HEK293T (cell line): ENCODE measurements around the gene SUPT5H.

Experiments
- ARNT ChIP-seq: fragments of 450-650 bp; IDR thresholded peaks from 2 replicates; pipeline ENCODE4 v1.6.1; 2017; ENCODE audit warnings: mild to moderate bottlenecking
- BHLHE40 ChIP-seq: fragments of 450-650 bp; IDR thresholded peaks from 2 replicates; pipeline ENCODE4 v1.6.1; 2016; ENCODE audit warnings: mild to moderate bottlenecking, moderate library complexity, borderline replicate concordance
- CTBP1 ChIP-seq: fragments of 450-650 bp; IDR thresholded peaks from 2 replicates; pipeline ENCODE4 v1.6.1; 2016; ENCODE audit warnings: borderline replicate concordance
- ELF4 ChIP-seq: fragments of 450-650 bp; IDR thresholded peaks from 2 replicates; pipeline ENCODE4 v1.6.1; 2017; ENCODE audit warnings: antibody characterized with exemption
- FOXM1 ChIP-seq: fragments of 450-650 bp; IDR thresholded peaks from 2 replicates; pipeline ENCODE4 v1.6.1; 2017; ENCODE audit warnings: mild to moderate bottlenecking, borderline replicate concordance
- HDGF ChIP-seq: fragments of 450-650 bp; IDR thresholded peaks from 2 replicates; pipeline ENCODE4 v1.6.1; 2017; ENCODE audit warnings: antibody characterized with exemption, borderline replicate concordance
- L3MBTL2 ChIP-seq: fragments of 450-650 bp; conservative IDR thresholded peaks from 2 replicates; pipeline ENCODE4 v1.6.1; 2016; ENCODE audit warnings: mild to moderate bottlenecking
- NFRKB ChIP-seq: fragments of 450-650 bp; IDR thresholded peaks from 2 replicates; pipeline ENCODE4 v1.6.1; 2016; ENCODE audit warnings: mild to moderate bottlenecking, moderate library complexity
- PKNOX1 ChIP-seq: fragments of 450-650 bp; IDR thresholded peaks from 2 replicates; pipeline ENCODE4 v1.6.1; 2016
- SP1 ChIP-seq: fragments of 450-650 bp; IDR thresholded peaks from 2 replicates; pipeline ENCODE4 v1.6.1; 2017
- SUZ12 ChIP-seq: fragments of 450-650 bp; IDR thresholded peaks from 2 replicates; pipeline ENCODE4 v1.6.1; 2016; ENCODE audit warnings: mild to moderate bottlenecking
- TARDBP ChIP-seq: fragments of 450-650 bp; IDR thresholded peaks from 2 replicates; pipeline ENCODE4 v1.6.1; 2016

- TF ChIP-seq PKNOX1 = no peak
- no peak for TF ChIP-seq FOXM1
- TF ChIP-seq ARNT = no peak
- no peak for TF ChIP-seq NFRKB
- no peak for TF ChIP-seq TARDBP
- no peak for TF ChIP-seq BHLHE40
- TF ChIP-seq L3MBTL2 = no peak
- no peak for TF ChIP-seq SP1
- TF ChIP-seq HDGF = no peak
- TF ChIP-seq SUZ12 = no peak
- TF ChIP-seq ELF4 = no peak
- TF ChIP-seq CTBP1 = no peak
Observed at GRCh38 chr19:39401549-39402345, 43.6 kb upstream of the SUPT5H start.
